Epidermal melanocyte (primary cell): Measurements from ENCODE around the gene ARHGEF9.
"Not testable (repeated sequence)": the region's sequence is repeated elsewhere in the genome, so short reads cannot be mapped to it uniquely, and the experiment has no call there.

Experiments used
- DNase-seq: peaks from one replicate; pipeline ENCODE4 v3.0.0; 2011; ENCODE audit warnings: low spot score; ENCODE audit not compliant: insufficient read length

Gene ARHGEF9

DNA sequence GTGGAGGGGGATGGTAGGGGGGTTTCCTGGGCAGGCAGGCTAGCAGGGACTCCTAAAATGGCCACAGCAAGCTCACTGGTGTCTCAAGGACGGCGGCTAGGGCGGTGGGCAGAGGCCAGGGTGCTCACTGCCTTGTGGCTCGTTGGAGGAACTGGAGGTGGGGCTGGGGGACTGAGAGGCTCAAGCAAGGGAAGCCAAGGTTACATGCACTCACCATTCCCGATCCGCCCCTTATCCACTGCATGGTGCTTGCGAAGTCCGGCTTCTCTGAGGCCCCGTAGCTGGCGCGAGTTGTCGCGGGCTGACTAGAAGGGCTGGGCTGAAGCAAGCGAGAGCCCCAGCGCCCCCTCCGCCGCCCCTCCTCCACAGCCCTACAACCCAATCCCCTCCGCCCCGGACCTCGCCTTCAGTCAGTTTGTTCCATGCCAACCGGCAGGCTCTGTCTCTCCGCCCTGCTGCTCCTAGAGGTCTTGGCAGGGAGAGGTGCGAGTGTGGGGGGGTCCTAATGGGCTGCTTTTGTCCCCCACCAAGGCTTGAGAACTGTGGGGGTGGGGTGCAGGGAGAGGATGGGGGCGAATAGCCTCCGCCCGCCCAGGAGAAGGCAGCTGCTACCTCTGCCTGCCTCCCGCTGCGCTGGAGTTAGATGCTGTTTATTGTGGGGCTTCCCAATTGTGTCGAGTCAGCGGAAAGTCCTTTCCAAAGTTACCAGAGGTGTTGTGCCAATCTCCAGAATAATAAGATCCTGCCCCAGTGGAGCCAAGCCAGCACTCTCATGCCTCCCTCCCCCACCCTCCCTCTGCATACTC, at the start of gene ARHGEF9:
Gene ARHGEF9, minus strand, starts transcription at position 313 of the 806 bp plus-strand sequence. Its CDS starts 69 bp downstream, at position 244.
- DNase-seq: no peak

DNA sequence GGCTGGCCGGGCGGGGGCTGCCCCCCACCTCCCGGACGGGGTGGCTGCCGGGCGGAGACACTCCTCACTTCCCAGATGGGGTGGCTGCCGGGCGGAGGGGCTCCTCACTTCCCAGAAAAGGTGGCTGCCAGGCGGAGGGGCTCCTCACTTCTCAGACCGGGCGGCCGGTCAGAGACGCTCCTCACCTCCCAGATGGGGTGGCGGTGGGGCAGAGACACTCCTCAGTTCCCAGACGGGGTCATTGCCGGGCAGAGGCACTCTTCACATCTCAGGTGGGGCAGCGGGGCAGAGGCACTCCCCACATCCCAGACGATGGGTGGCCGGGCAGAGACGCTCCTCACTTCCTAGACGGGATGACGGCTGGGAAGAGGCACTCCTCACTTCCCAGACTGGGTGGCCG, 40.4 kb upstream of the ARHGEF9 start:
- DNase-seq: not testable (repeated sequence)

DNA sequence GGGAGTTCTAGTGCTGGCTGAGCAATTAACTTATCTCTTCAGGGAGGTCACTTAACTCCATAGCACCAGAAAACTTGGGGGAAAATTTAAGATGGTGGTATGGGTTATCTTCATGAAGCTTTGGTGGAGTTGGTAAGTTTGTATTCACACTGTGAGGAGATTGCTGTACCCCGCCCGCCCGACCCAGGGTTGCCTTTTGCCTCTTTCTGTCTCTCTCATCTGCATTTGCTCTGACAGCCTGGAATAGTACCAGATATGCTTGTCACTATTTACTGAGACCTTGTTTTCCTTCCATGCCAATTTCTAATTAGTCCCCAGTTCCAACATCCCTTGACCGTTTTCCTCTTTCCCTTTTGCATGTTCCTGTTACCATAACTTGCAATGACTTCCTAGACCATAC, 33.1 kb upstream of the ARHGEF9 start:
- no peak for DNase-seq

DNA sequence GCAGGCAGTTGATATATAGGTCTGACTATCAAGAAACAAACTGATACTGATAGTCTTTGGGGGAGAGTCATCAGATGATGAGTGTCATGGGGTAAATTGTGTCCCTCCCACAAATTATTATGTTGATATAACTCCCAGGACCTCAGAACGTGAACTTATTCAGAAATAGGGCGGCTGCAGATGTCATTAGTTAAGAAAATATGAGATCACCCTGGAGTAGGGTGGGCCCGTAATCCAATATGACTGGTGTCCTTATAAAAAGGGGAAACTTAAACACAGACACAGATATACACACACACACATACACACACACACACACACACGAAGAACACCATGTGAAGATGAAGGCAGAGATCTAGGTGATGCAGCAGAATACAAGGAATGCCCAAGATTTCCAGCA, 32.7 kb upstream of the ARHGEF9 start:
- no peak for DNase-seq

DNA sequence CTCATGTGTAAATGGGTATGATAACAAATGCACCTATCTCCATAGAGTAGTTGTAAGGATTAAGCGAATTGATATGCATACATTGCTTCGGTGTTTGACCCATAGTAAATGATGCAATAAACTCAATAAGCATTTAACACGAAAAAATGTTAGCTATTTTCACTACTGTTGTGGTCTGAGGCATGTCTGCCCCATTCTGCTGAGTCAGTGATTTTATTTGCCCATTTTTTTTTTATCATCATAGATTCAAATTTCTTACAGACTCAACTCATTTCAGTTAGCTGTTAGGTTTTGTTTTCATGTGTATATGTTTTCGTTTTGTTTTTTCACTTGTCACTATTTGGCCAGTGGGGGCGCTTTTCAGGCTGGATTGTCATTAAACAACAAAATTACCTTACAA, 27.8 kb upstream of the ARHGEF9 start:
- DNase-seq: no peak

DNA sequence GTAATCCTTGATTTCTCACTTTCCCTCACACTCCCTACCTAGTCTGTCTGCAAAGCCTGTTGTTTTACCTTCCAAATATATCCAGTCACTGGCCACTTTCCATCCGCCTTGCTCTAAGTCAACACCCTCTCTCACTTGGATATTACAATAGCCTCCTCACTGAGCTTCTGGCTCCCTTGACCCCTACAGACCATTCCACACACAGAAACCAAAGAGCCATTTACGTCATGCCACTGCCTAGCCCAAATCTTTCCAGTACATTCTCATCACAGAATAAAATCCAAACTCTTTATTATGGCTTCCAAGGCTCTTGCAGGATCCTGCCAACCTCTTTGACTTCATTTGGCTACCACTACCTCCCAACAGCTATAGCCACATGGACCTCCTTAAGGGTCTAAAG, 25.7 kb upstream of the ARHGEF9 start:
- DNase-seq: no peak

DNA sequence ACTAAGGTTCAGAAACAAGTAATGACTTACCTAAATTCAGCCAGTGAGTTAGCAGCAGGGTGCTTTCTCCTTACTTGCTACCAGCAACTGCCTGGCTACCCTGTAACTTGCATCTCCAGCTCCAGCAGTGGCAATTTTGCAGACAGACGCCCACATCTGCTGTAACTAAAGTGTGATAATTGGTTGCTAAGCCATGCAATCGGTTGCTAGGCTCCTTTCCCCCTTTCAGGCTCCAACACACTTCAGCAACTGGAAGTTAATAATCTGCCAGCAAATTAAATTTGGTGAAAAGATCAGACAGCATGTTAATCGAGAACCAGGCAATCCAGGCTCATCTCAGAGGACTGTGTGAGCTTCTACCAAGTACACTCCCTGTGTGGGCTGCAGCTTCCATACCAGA, 24.2 kb upstream of the ARHGEF9 start:
- DNase-seq: no peak

DNA sequence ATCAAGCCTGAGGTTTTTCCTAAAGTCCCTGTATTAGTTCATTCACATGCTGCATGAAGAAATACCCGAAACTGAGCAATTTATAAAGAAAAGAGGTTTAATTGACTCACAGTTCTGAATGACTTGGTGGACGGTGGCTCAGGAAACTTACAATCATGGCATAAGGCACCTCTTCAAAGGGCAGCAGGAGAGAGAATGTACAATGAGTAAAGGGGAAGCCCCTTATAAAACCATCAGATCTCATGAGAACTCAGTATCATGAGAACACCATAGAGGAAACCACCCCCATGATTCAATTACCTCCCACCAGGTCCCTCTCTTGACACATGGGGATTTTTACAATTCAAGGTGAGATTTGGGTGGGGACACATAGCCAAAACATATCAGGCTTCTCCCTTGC, 10.4 kb upstream of the ARHGEF9 start:
- DNase-seq: not testable (repeated sequence)

DNA sequence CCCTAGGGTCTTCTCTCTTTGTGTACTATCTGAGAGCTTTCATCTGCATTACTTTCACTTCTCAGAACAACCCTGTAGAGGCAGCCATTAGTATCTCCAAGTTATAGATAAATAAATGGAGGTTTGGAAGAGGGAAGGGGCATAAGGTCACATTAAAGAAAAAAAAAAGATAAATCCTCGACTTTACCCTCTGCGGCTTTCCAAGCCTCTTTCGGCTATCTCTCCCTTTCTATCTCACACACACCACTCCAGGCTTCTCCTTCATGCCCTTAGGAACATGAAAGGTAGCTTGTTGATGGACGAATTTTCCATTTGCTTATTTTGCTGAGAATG, 660 bp upstream of the ARHGEF9 start:
- no peak for DNase-seq

DNA sequence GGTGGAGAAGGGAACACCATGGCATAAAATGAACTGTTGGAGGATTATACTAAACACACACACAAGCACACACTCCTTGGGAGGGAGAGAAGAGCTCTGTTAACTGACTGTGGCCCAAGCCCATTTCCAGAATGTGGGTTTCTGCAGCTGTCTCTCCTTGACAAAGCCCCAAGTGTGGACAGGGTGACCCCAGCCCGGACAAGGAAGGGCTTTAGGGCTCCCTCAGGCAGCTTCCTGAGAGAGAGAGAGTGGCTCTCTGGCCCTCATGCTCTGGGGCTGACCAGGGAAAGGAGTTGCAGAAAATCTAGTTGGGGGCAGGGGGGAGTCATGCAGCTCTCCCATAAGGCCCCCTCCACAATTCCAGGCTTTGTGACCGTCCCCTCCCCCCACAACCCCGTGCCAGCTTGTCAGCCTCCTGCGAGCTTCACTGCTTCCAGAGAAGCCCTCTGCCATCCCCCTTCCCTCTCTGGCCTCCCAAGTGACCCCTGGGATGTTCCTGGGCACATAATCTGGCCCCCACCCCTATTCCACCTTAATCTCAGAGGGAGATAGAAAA, 590 bp downstream of the ARHGEF9 start:
- DNase-seq: no peak

DNA sequence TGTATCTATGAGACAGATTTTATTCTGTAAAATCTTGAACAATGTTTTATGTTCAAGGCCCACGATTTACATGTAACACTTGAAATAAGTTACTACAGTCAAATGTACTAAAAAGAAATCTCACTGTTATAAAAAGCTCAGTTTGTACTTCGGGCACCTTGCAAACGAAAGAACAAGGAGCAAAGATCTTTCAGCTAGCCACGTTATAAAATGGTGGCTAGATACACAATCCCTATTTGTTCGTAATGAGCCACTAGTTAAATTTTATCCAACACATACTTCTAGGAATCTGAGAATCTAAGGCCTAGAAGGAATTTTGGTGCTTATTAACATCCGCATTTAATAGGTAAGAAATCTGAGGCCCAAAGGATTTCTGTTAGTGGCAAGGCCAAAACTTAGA, 2.5 kb downstream of the ARHGEF9 start:
- DNase-seq: no peak

DNA sequence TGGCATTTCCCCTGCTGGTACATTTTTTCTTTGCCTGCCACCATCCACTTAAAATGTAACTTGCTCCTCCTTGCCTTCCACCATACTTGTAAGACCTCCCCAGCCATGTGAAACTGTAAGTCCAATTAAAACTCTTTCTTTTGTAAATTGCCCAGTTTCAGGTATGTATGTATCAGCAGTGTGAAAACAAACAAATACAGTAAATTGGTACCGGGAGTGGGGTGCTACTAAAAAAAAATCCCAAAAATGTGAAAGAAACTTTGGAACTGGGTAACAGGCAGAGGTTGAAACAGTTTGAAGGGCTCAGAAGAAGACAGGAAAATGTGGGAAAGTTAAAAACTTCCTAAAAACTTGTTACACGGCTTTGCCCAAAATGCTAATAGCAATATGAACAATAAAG, 16.3 kb downstream of the ARHGEF9 start:
- DNase-seq: no peak

DNA sequence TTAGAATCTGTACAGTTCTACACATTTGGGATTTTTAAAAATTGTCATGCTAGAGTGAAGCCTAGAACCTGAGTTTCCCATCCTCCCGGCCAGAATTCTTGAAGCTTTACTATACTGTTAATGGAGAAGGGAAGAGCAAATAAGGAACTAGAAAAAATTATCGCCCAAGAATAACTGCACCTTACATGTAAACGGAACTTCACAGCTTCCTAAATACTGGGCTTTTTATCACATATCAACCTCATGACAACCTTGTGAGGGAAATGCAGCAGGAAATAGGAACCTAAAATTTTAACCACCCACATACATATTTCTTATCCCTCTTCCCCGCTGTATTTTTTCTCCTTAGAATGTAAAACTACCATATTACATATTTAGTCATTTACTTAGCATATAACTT, 19.3 kb downstream of the ARHGEF9 start:
- DNase-seq: no peak

DNA sequence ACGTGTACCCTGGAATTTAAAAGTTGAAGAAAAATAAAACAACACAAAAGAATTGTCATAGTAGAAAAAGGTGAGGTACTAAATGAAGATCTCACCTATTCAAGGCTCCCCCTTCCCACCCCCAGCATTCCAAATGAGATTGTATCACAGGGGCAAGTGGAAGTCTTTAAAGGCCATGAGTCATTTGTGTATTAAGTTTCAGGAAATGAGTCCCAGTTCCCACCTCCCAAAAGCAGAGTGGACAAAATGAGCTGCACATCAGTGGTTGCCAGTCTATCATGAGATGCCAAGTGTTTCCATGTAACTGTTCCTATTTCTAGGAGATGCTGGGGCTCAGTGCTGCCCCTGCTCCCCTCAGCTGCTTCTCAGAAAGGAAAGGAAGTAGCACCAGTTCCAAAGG, 20.1 kb downstream of the ARHGEF9 start:
- DNase-seq: no peak

DNA sequence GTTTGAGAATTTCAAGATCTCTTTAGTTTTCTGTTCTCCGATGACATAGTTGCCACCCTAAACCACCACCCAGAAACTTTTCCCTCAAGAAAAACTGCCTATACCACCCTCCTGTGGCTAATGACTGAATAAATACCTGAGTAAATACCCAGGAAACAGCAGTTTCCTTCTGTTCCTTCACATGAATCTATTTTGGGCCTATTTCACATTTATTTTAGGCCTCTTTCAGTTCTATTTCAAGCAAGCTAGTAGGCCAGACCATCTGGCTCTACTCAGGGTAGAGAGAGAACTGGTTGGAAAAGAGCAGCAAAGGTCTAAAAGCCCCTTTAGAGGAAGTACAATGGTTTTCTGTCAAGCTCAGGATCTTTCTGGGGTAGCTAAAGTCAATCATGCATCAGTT, 23.4 kb downstream of the ARHGEF9 start:
- DNase-seq: no peak

DNA sequence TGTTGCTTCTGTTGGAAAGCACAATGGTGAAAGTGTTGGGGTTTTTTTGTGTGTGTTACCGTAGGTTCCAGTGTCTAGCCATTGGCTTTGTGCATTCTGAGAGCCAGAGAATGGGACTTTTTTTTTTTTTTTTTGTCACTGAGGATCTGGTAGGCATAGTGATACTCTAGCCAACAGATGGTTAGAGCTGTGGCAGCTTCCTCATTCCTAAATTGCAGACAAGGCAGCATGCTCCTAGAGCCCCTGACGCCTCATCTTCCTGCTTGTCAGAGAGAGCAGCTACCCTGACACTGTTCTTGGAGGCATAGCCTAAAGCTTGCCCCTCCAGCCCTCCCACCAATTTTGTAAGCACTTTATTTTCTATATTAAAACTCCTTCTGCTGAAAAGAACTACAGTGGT, 27.0 kb downstream of the ARHGEF9 start:
- DNase-seq: no peak

DNA sequence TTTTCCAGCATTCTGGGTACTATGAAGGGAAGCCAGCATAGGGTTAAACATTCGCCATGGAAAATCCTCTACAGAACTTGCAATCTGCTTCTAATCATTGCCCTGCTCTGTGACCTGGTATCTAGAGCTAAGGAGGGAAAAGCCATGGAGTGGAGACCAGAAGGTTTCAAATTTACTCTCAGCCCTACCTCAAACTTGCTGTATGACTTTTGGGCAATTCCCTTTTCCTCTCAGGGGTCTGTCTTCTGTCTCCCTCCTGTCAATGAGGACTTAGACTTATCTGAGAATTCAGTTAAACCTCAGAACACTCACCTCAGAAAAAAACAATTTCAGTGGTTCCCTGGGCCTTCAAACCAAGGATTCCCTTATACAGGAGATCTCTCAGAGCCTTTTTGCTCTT, 29.1 kb downstream of the ARHGEF9 start:
- no peak for DNase-seq

DNA sequence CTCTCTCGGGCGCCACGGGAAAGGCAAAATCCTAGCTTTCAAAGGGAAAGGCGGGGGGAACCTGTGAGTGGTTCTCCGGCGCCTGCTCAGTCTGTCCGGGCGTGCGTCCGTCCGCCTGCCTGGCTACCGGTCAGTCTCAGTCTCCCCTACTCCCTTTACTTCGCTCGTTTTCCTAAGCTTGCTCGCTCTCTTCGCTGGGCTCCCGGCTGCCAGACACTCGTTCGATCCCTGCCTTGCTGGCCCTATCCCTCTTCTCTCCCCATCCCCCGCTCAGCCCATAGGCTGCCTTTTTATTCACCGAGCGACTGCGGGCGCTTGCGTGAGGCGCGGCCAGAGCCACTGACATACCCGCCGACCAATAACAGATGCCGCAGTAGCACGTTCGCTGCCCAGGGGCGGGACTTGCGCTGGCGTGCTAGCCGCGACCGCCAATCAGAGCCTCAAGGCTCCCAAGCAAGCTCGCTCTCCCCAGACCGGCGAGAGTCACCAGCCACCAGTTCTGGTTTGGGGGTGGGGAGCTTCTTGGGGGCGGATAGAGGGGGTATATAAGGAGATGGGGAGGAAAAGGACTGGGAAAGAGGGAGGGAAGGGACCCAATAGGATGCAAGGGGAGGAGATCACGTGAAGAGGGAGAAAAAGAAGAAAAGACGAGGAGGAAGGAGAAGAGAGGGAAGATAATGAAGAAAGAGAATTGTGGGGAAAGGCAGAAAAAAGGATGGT, 30.0 kb downstream of the ARHGEF9 start:
- peak; percentile 60 for DNase-seq

DNA sequence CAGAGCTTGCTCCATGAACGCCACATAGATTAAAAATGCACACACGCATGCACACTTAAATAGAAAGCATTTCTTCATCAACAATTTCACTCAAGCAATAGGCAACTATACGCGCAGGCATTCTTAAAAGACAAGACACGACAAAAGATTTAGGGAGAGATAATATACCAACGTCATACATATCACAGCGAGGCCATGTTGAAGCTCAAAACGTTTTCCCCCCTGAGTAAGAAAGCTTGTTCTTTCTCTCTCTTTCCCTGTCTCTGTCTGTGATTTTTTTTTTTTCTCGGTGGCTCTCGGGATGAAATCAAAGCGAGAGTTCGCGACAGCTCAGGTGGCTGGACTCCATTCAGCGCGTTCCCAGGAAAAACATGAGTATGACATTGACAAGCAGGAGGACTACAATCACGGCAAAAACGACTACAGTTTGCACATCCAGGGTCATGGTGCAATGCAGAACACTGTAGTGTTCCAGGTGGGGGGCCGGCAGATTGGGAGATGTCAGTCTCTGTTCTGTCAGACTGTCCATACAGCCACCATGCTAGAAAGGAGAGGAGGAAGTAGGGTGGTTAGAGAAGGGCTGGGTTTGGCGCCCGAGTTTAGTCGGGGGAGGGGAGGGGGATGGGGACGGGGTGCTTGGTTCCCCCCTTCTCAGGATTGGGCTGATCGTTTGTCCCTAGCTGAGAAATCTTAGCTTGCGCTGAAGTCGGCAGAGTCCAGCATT, 30.7 kb downstream of the ARHGEF9 start:
- DNase-seq: no peak

DNA sequence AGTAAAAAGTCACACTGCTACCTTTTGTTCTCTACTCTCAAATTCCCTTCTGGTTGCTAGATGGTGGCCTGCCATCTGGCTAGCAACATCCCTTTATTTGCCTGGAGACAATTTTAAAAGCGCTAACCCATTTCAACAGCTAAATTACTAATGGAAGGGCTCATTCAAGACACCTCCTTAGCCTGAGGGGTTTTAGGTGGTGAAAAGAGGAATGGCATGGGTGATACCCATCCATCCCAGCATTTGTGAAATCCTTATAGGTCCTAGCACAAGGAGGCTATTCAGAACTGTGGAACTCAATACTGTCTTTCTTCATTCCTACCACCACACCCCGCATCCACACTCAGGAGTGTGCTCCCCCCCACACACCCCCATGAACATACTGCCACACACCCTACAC, 33.5 kb downstream of the ARHGEF9 start:
- no peak for DNase-seq

DNA sequence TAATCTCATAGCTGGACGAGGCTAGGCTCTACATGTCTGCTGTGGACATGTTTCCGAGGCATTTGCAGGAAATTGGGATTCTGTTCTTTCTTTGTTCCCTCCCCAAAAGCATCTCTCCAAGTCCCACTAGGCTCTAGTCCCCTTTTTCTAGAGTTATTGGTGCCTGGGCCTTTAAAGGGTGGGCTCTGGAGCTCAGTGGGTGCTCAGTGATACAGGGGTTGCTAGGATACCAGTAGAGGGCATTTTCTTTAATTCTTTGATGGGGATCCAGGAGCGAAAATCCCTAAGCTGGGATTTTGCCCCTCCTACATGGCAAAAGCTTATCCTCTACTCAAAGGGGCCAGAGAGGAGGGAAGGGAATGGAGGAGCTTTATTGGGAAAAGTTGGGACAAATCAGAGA, 34.2 kb downstream of the ARHGEF9 start:
- DNase-seq: no peak

DNA sequence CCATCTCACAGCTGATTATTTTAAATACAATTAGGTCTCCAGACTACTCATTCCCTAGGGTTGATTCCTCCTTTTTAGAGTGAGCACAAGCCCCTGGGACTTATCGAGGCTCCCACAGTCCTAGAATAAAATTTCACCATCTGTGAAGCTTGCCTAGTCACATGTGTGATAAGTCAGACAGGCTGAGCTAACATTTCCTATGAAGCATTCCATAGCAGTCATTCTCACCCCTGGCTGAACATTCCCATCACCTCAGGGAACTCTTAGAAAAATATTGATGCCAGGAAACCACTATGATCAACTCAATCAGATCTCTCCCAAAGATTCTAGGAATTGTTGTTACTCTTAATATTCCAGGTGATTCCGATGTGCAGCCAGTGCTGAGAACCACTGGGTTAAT, 37.7 kb downstream of the ARHGEF9 start:
- no peak for DNase-seq
